Smooth muscle cell of trachea (primary cell): Measurements from ENCODE around the gene CCNT2. TPM values are rescaled to one million over a fixed set of nuclear protein-coding genes. Genes with fewer than 3 reads are reported as not detected.

Experiments
- total RNA-seq: library from RNA; depleted of rRNA; stranded (reverse); fragments of >200 nt; gene quantifications from 2 replicates; pipeline ENCODE4 v1.2.1, GENCODE V29; 2014

CCNT2 gene
- total RNA-seq = 18.4 and 21.8 TPM in 2 replicates

GRCh38 chr2:134918526-134919340 is at the start of gene CCNT2:
Gene CCNT2, plus strand, starts transcription at chr2:134918822. Its CDS starts 33 bp downstream, at chr2:134918855.

Other genes starting within 250 kb of the CCNT2 start
- gene TMEM163, start 199.8 kb upstream of the CCNT2 start, total RNA-seq = not detected in 2 replicates
- gene ACMSD, start 80.2 kb upstream of the CCNT2 start, total RNA-seq = not detected in 2 replicates
- not detected in 2 replicates for gene MAP3K19, start 128.6 kb downstream of the CCNT2 start, total RNA-seq
- gene RAB3GAP1, start 133.5 kb downstream of the CCNT2 start, total RNA-seq = 89.2 and 101 TPM in 2 replicates